Endothelial cell of umbilical vein (primary cell): ENCODE results near the gene ACOT7. TPM values are rescaled to one million over a fixed set of nuclear protein-coding genes. Genes with fewer than 3 reads are reported as not detected.

Source experiments
- BruUV-seq: library from RNA; stranded (reverse); fragments of 400-500 nt; replicated peaks from 2 replicates; lab custom pipeline; 2021; lab: Mats Ljungman, UMichigan
- CTCF ChIA-PET: fragments of 300-600, 350-600 bp; sonication (Branson Sonifier 250); formaldehyde crosslinking; loops from one replicate; lab custom pipeline; 2021; ENCODE audit warnings: antibody characterized with exemption, inconsistent platforms; lab: Charles Lee
- POLR2A ChIA-PET: fragments of 300-600, 350-600 bp; sonication (Branson Sonifier 250); formaldehyde crosslinking; loops from one replicate; lab custom pipeline; 2021; ENCODE audit warnings: antibody characterized with exemption, inconsistent platforms; lab: Charles Lee
- DNase-seq: peaks from one replicate; pipeline ENCODE4 v3.0.0-alpha.2; 2011; ENCODE audit warnings: low read depth, low spot score
- FAIRE-seq: peaks from 2 replicates; lab custom pipeline; 2011; peaks lifted over from hg19 to GRCh38; lab: Jason Lieb, UNC
- H2AFZ ChIP-seq: 2 replicates; pipeline ENCODE4 v1.6.0; 2012; ENCODE audit warnings: low read depth, low read length, control low read depth, inconsistent platforms
- H3K27ac ChIP-seq: 2 replicates; pipeline ENCODE4 v1.5.1; 2011; ENCODE audit warnings: low read depth, mild to moderate bottlenecking, control low read depth, low read length, moderate library complexity; ENCODE audit not compliant: insufficient read depth
- H3K27me3 ChIP-seq, 2 experiments: 2 replicates each; pipeline versions ENCODE4 v1.6.0 to v1.6.1; 2011; ENCODE audit warnings: low read length in 2 of 2, mixed read lengths in 1 of 2; ENCODE audit not compliant: control insufficient read depth in 2 of 2, insufficient read depth in 2 of 2
- H3K36me3 ChIP-seq, 2 experiments: 2 replicates in 1 of 2; 3 replicates in 1 of 2; pipeline ENCODE4 v1.5.1; 2011; ENCODE audit warnings: low read length in 2 of 2, mild to moderate bottlenecking in 1 of 2, moderate library complexity in 1 of 2; ENCODE audit not compliant: control insufficient read depth in 2 of 2, insufficient read depth in 2 of 2; ENCODE audit errors: extremely low read depth in 1 of 2
- H3K4me1 ChIP-seq: 3 replicates; pipeline ENCODE4 v1.5.1; 2011; ENCODE audit warnings: mild to moderate bottlenecking, low read length; ENCODE audit not compliant: control insufficient read depth, insufficient read depth; ENCODE audit errors: extremely low read depth
- H3K4me2 ChIP-seq: 2 replicates; pipeline ENCODE4 v1.6.1; 2011; ENCODE audit warnings: low read length, control low read depth, mixed read lengths; ENCODE audit not compliant: insufficient read depth
- H3K4me3 ChIP-seq, 3 experiments: fragments of 200-600 bp in 1 of 3; sonication (generic), shearing (Covaris generic) in 1 of 3; replicated peaks in 1 of 3; 2 replicates each; pipeline ENCODE4 v1.5.1; 2011 to 2016; ENCODE audit warnings: control low read depth in 3 of 3, low read length in 3 of 3, mild to moderate bottlenecking in 2 of 3, inconsistent platforms in 1 of 3, low read depth in 1 of 3, moderate library complexity in 1 of 3; ENCODE audit not compliant: insufficient read depth in 1 of 3
- H3K79me2 ChIP-seq: 2 replicates; pipeline ENCODE4 v1.6.0; 2012; ENCODE audit warnings: low read length, inconsistent platforms; ENCODE audit not compliant: control insufficient read depth, insufficient read depth
- H3K9ac ChIP-seq: replicated peaks from 2 replicates; pipeline ENCODE3; 2011; ENCODE audit warnings: low read length, control low read depth; ENCODE audit not compliant: insufficient read depth; ENCODE audit errors: extremely low read depth
- H3K9me1 ChIP-seq: replicated peaks from 3 replicates; pipeline ENCODE4 v1.6.0; 2011; ENCODE audit warnings: mild to moderate bottlenecking, low read length; ENCODE audit not compliant: control insufficient read depth, insufficient read depth; ENCODE audit errors: extremely low read depth
- H3K9me3 ChIP-seq: replicated peaks from 2 replicates; pipeline ENCODE4 v1.5.1; 2012; ENCODE audit warnings: low read length, inconsistent platforms; ENCODE audit not compliant: control insufficient read depth, insufficient read depth
- H4K20me1 ChIP-seq: replicated peaks from 2 replicates; pipeline ENCODE3; 2011; ENCODE audit warnings: mild to moderate bottlenecking, low read length; ENCODE audit not compliant: control insufficient read depth, insufficient read depth; ENCODE audit errors: extremely low read depth
- CTCF ChIP-seq, 2 donors: IDR thresholded peaks; 1 replicate in 1 of 2; 2 replicates in 1 of 2; pipeline ENCODE4 v1.5.1; 2011; ENCODE audit warnings: low read length in 2 of 2, mild to moderate bottlenecking in 2 of 2, moderate library complexity in 2 of 2, control low read depth in 1 of 2, inconsistent platforms in 1 of 2, low read depth in 1 of 2; ENCODE audit not compliant: insufficient read depth in 1 of 2; ENCODE audit errors: extremely low read depth in 1 of 2
- EZH2 ChIP-seq: IDR thresholded peaks from 2 replicates; pipeline ENCODE4 v1.6.1; 2012; ENCODE audit warnings: borderline replicate concordance, low read depth, mild to moderate bottlenecking, moderate library complexity, low read length, inconsistent platforms; ENCODE audit not compliant: severe bottlenecking
- FOS ChIP-seq: IDR thresholded peaks from 2 replicates; pipeline ENCODE4 v1.6.1; 2011; ENCODE audit warnings: mild to moderate bottlenecking, low read length, moderate library complexity, borderline replicate concordance; ENCODE audit not compliant: insufficient read depth
- GATA2 ChIP-seq: IDR thresholded peaks from 2 replicates; pipeline ENCODE4 v1.7.0; 2011; ENCODE audit warnings: low read depth, mild to moderate bottlenecking, moderate library complexity, mixed read lengths, low read length; ENCODE audit not compliant: insufficient read length, insufficient read depth
- JUN ChIP-seq: IDR thresholded peaks from 2 replicates; pipeline ENCODE4 v1.6.1; 2011; ENCODE audit warnings: borderline replicate concordance, low read depth; ENCODE audit not compliant: insufficient read length, insufficient read depth
- MAX ChIP-seq: IDR thresholded peaks from 2 replicates; pipeline ENCODE4 v1.6.1; 2011; ENCODE audit not compliant: insufficient read depth, insufficient read length
- MYC ChIP-seq: IDR thresholded peaks from one replicate; pipeline ENCODE4 v1.6.1; 2011; ENCODE audit warnings: mild to moderate bottlenecking, low read depth, low read length
- POLR2A ChIP-seq: IDR thresholded peaks from 2 replicates; pipeline ENCODE4 v1.6.1; 2012; ENCODE audit warnings: low read depth, mild to moderate bottlenecking, control low read depth, low read length
- POLR2AphosphoS5 ChIP-seq: IDR thresholded peaks from 2 replicates; pipeline ENCODE4 v1.6.1; 2012; ENCODE audit warnings: low read depth, mild to moderate bottlenecking, control low read depth, low read length, moderate library complexity; ENCODE audit not compliant: insufficient read depth
- dilution Hi-C: fragments of 300-500 bp; cut with MboI; formaldehyde crosslinking; loops from one replicate; pipeline ENCODE4 v1.15.0; 2019; ENCODE audit warnings: low sequenced_read_pairs; ENCODE audit not compliant: extremely low pct_ligation_motif_present
- intact Hi-C: fragments of 100-400 bp; cut with micrococcal nuclease; formaldehyde crosslinking; loops from one replicate; pipeline ENCODE4 v1.10.0; 2022
- polyA plus RNA-seq, 4 experiments: library from polyadenylated mRNA; depleted of rRNA in 3 of 4; stranded (reverse) in 3 of 4; unstranded in 1 of 4; fragments of >200 nt; gene quantifications; 2 replicates each; pipeline versions ENCODE4 v1.2.1 to v1.2.3, GENCODE V29; 2011 to 2012; ENCODE audit warnings: missing spikeins in 1 of 4
- total RNA-seq: library from RNA; stranded (reverse); gene quantifications from 2 replicates; pipeline ENCODE4 v1.2.3, GENCODE V29; 2021

The ACOT7 gene
- total and polyA plus RNA-seq, 2 donors (not counting 3 experiments of a cell fraction or from before 2014, with no cell fraction given) = 69.4 to 105 TPM

GRCh38 chr1:6426972-6427350, 33.4 kb upstream of the ACOT7 start:
- Histone ChIP-seq H2AFZ (no peak overlapping the region), H3K4me3 (no peak overlapping the region), H3K9me3 (no peaks in the 10 kb centered on the region), H3K27ac (no peak overlapping the region), H3K4me1 (peaks cover 19% of the 10 kb centered on the region), H3K9ac (no peak overlapping the region), H3K36me3 (no peaks in the 10 kb centered on the region), H3K4me2 (no peak overlapping the region), H4K20me1 (no peaks in the 10 kb centered on the region), H3K27me3 (peaks cover 0 to 3% of the 10 kb centered on the region in 2 experiments), H3K9me1 (no peaks in the 10 kb centered on the region), H3K79me2 (no peaks in the 10 kb centered on the region)
- DNase-seq = no peak
- ChIA-PET POLR2A (no interaction called here), CTCF (interaction anchor here (1.4 to 11.1 kb wide), 2 partner anchors 10 to 13 kb away, joined by 10 to 202 read pairs; no protein-coding TSS in a partner anchor)
- TF ChIP-seq POLR2AphosphoS5 = no peak
- TF ChIP-seq EZH2 = no peak
- no peak for TF ChIP-seq CTCF (IDR thresholded peaks at IDR 0.05; ENCODE audit: extremely low read depth in 1 of 2, insufficient read depth in 1 of 2, low read depth in 1 of 2, low read length in 2 of 2)
- no peak for TF ChIP-seq POLR2A
- TF ChIP-seq GATA2 = no peak
- no peak for TF ChIP-seq FOS
- TF ChIP-seq JUN = no peak
- TF ChIP-seq MYC = no peak
- TF ChIP-seq MAX = no peak
- FAIRE-seq = no peak
- dilution Hi-C loops = no loop called here
- intact Hi-C loops = no loop called here
- no TSS peak for BruUV-seq
